HG02642 (cell line): ENCODE measurements around the gene CYP3A4.
"Not testable (repeated sequence)": the region's sequence is repeated elsewhere in the genome, so short reads cannot be mapped to it uniquely, and the experiment has no call there.

Experiments used
- ATAC-seq: cut with Tn5 transposase; IDR thresholded peaks from one replicate; pipeline ENCODE4 v1.9.1; 2021; ENCODE audit warnings: mild to moderate bottlenecking; ENCODE audit not compliant: unreplicated experiment, poor library complexity

The CYP3A4 gene

GRCh38 chr7:99731638-99732374 is 52.2 kb downstream of the CYP3A4 start:
- ATAC-seq = no peak

GRCh38 chr7:99730992-99731391 is 53.0 kb downstream of the CYP3A4 start:
- ATAC-seq = no peak

GRCh38 chr7:99730238-99730810 is 53.7 kb downstream of the CYP3A4 start:
- ATAC-seq = no peak

GRCh38 chr7:99729486-99730237 is 54.3 kb downstream of the CYP3A4 start:
- no peak for ATAC-seq

GRCh38 chr7:99728615-99729014 is 55.4 kb downstream of the CYP3A4 start:
- no peak for ATAC-seq

- ATAC-seq = not testable (repeated sequence)
These were observed 60.8 kb downstream of the CYP3A4 start for GRCh38 chr7:99723201-99723600.

- ATAC-seq = no peak
These were observed 63.0 kb downstream of the CYP3A4 start for GRCh38 chr7:99720800-99721595.

- ATAC-seq = no peak
These were observed 63.8 kb downstream of the CYP3A4 start for GRCh38 chr7:99719996-99720769.

GRCh38 chr7:99713995-99714570 is 69.9 kb downstream of the CYP3A4 start:
- no peak for ATAC-seq

GRCh38 chr7:99709838-99710578 is 74.0 kb downstream of the CYP3A4 start:
- ATAC-seq = no peak

GRCh38 chr7:99709260-99709659 is 74.7 kb downstream of the CYP3A4 start:
- no peak for ATAC-seq

GRCh38 chr7:99707096-99707495 is 76.9 kb downstream of the CYP3A4 start:
- no peak for ATAC-seq
